Subcutaneous adipose tissue (tissue), 4 donors: ENCODE results near the gene CPNE6. TPM values are rescaled to one million over a fixed set of nuclear protein-coding genes. Genes with fewer than 3 reads are reported as not detected.

Experiments
- total RNA-seq, 4 donors: library from RNA; depleted of rRNA; stranded (reverse); fragments of >200 nt; gene quantifications; one replicate each; pipeline ENCODE4 v1.1.0, GENCODE V29; 2016
- TF ChIP-seq, protein P1 (sequence below): fragments of 450-650 bp; IDR thresholded peaks from one replicate; pipeline ENCODE4 v1.5.1; 2016; ENCODE audit warnings: low read depth, mild to moderate bottlenecking, control low read depth, antibody characterized with exemption, moderate library complexity

CPNE6 gene
- total RNA-seq, 4 donors from 2014 or later: not detected

DNA sequence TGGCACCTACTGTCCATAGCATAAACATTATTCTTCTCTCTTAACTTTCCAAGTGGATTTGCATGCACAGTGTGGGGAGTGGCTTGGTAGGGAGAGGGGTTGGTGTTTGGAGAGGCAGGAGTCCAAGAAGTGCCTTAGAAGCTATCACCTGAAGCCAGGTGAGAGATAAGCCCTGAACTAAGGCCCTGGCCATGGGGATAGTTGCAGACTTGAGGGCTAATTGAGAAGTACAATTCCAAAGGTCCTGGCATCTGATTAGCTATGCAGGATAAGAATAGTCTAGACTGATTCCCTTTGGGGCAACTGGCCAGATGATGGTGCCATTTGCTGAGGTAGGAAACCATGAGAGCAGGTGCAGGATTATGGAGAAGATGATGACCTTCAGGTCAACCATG is 20.7 kb downstream of the CPNE6 start:
- TF ChIP-seq, protein P1, sequence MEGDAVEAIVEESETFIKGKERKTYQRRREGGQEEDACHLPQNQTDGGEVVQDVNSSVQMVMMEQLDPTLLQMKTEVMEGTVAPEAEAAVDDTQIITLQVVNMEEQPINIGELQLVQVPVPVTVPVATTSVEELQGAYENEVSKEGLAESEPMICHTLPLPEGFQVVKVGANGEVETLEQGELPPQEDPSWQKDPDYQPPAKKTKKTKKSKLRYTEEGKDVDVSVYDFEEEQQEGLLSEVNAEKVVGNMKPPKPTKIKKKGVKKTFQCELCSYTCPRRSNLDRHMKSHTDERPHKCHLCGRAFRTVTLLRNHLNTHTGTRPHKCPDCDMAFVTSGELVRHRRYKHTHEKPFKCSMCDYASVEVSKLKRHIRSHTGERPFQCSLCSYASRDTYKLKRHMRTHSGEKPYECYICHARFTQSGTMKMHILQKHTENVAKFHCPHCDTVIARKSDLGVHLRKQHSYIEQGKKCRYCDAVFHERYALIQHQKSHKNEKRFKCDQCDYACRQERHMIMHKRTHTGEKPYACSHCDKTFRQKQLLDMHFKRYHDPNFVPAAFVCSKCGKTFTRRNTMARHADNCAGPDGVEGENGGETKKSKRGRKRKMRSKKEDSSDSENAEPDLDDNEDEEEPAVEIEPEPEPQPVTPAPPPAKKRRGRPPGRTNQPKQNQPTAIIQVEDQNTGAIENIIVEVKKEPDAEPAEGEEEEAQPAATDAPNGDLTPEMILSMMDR: no peak

DNA sequence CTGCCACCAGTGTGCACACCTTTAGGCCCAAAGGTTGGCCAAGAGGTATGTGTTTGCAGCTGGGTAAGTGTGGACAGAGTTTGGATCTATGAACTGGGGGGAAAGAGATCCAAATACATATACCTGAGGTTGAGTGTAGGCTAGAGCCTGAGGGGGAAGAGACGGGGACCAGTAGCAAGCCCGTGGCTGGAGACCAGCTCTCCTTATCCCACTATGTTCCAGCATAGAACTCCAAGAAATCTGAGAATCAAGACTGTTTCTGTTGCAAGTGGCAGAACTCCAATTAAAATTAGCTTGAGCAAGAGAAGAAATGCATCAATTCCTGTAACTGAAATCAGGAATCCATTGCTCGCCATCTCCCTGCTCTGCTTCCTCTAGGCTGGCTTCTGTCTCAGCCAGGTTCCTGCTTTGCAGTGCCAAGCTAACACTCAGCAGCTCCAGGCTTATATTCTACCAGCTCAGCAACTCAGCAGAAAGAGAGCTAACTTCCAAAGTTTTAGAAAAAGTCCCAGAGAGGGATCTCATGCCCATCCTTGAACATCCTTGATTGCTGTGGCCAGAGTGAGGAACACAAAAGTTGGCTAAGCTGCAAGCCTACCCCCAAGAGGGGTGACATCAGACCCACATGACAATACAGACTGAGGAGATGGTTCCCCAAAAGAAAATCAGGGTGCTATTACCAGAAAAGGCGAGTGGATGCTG is 21.3 kb downstream of the CPNE6 start:
- TF ChIP-seq, protein P1: no peak

DNA sequence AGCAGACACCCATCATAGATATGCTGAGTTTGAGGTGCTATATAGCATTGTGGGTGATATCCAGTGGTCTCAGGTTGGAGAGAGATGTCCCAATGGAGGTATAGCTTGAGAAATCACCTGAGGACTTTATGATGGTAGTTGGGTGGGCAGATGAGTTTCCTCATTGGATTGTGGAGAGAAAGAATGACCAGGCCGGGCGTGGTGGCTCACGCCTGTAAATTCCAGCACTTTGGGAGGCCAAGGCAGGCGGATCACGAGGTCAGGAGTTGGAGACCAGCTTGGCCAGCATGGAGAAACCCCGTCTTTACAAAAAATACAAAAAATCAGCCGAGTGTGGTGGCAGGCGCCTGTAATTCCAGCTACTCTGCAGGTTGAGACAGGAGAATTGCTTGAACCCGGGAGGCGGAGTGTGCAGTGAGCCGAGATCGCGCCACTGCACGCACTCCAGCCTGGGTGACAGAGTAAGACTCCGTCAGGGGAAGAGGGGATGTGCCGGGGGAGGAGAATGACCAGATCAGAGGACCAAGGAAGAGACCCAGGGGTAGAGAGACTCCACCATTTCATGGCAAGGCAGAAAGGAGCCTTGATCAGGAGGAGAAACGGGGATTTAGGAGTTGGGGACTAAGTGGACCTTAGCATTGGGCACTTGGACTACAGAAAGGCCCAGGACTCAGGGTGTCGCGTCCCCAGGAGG is 22.0 kb downstream of the CPNE6 start:
- TF ChIP-seq, protein P1: no peak

- TF ChIP-seq, protein P1: no peak
Observed at GRCh38 chr14:24093901-24094840, 22.8 kb downstream of the CPNE6 start, which contains the start of gene PCK2. Gene PCK2, plus strand, starts transcription at chr14:24094311. Its CDS starts 95 bp downstream, at chr14:24094406.

DNA sequence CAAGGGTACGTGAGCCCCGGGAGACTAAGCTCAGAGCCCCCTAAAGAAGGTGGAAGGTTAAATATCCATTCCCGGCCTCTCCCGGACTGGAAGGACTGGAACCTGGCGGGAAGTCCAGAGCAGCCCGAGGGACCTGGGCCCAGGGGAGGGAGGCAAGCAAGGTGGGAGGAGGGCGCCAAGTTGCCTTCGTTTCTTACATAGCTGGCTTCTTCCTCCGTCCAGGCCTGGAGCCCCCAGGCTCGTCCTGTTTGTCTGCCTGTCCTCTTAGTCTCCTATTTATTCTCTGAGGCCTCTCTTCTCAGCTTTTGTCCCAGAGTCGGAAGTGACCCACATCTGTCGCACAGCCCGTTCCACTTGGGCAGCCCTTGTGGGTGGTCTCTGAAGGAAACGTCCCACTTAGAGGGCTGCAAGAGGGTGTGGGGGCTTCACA is 23.5 kb downstream of the CPNE6 start:
- TF ChIP-seq, protein P1: no peak

DNA sequence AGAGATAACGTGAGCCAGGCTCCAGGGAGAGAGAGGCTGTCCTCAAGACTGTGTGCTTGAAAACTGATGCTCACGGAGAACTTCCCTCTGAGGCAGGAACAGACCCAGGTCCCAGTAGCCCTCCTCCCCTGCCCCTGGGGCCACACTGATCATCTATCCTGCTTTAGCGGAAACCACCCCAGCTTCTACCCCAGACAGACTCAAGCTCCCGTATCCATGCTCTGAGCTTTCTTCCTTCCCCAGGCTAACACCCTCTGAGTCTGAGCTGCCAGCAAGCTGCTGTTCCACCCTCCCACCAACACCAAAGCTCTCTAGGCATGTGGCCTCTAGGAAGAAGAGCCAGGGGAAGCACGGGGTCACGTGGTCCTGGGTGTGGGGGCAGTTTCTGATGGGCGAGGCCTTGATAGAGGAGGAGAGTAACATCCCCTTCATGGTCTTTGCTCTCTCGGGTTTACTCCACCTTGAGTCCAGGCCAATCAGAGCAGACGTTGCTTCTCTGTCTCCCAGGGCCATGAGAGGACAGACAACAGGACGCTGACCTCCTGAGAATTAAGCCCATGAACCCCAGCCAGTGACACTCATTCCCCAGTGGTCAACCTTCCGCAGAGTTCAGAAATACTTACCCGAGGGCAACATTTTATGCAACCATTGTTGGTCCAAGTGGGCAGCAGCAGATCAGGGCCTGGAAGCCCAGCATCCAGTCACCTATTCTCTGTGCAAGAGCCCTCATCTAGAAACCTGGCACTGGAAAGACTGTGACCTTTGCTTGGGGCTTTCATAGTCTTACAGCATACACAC is 24.1 kb downstream of the CPNE6 start:
- TF ChIP-seq, protein P1: no peak
